Right lobe of liver (tissue), 6 donors: ENCODE data around the gene HPS4. TPM values are rescaled to one million over a fixed set of nuclear protein-coding genes. Genes with fewer than 3 reads are reported as not detected.

ENCODE experiments used
- ATAC-seq, 4 donors: fragments of 200-7000 bp; cut with Tn5 transposase; one replicate each; pipeline ENCODE4 v1.9.1; 2020; ENCODE audit warnings: mild to moderate bottlenecking in 4 of 4, moderate library complexity in 4 of 4
- DNase-seq, 3 donors: peaks; one replicate each; pipeline ENCODE4 v3.0.0-alpha.2; 2020
- H3K27ac ChIP-seq, 3 donors: fragments of 200-600 bp; one replicate each; pipeline ENCODE4 v1.8.0; 2022
- H3K27me3 ChIP-seq, 2 donors: fragments of 200-600 bp; one replicate each; pipeline ENCODE4 v1.8.0; 2022
- H3K36me3 ChIP-seq, 4 donors: fragments of 200-600 bp; sonication (generic) in 1 of 4; one replicate each; pipeline versions ENCODE4 v1.5.1 to v1.8.0; 2017 to 2022; ENCODE audit warnings: control low read depth in 1 of 4
- H3K4me1 ChIP-seq, 4 donors: fragments of 200-600 bp; sonication (generic) in 1 of 4; one replicate each; pipeline versions ENCODE4 v1.5.1 to v1.8.0; 2017 to 2022; ENCODE audit warnings: control low read depth in 1 of 4
- H3K4me3 ChIP-seq, 3 donors: fragments of 200-600 bp; one replicate each; pipeline ENCODE4 v1.8.0; 2022
- H3K9me3 ChIP-seq, 4 donors: fragments of 200-600 bp; sonication (generic) in 1 of 4; one replicate each; pipeline versions ENCODE4 v1.5.1 to v1.8.0; 2017 to 2022; ENCODE audit warnings: control low read depth in 1 of 4
- POLR2A ChIP-seq: fragments of 450-650 bp; IDR thresholded peaks from one replicate; pipeline ENCODE4 v1.6.1; 2017; ENCODE audit warnings: antibody characterized with exemption, mild to moderate bottlenecking
- WGBS: methylation state at CpG from one replicate; pipeline ENCODE4 v1.1.6; 2018; ENCODE audit warnings: low coverage, low lambda C conversion rate; ENCODE audit not compliant: insufficient coverage; ENCODE audit errors: missing lambda C conversion rate; 5-methylcytosine and 5-hydroxymethylcytosine counted together
- intact Hi-C, 2 donors: fragments of 100-400 bp; cut with DNase I; formaldehyde crosslinking; loops; one replicate each; pipeline versions ENCODE4 v1.11.2 to v1.14.1; 2022
- total RNA-seq, 6 experiments: library from RNA; depleted of rRNA in 2 of 6; stranded (reverse); fragments of >200 nt in 2 of 6; fragmentation: NEBNext Ultra II Directional in 3 of 6; extraction: Animal tissue kit (Norgen Biotek cat#: 25700) in 3 of 6; gene quantifications; one replicate each; pipeline versions ENCODE4 v1.1.0 to v1.2.4, GENCODE V29; 2016 to 2023
- TF ChIP-seq, protein P1 (sequence below), 4 donors: fragments of 200-600 bp in 3 of 4; fragments of 450-650 bp in 1 of 4; IDR thresholded peaks; one replicate each; pipeline versions ENCODE4 v1.5.1 to v1.8.0; 2016 to 2022; ENCODE audit warnings: antibody characterized with exemption in 4 of 4, mild to moderate bottlenecking in 2 of 4
- donor health status: DM: no; HTN: yes; CAD: no.
- donor health status: DM: no; HTN: no; CAD: no.
- donor health status: DM: no; HTN: no; CAD: no.
- donor health status: DM: no; HTN: yes; CAD: no.
- donor health status: DM: no; HTN: yes; CAD: no.

The HPS4 gene
- total RNA-seq, 6 experiments from 2014 or later = 10.7 to 13.8 (median 12.6) TPM

DNA sequence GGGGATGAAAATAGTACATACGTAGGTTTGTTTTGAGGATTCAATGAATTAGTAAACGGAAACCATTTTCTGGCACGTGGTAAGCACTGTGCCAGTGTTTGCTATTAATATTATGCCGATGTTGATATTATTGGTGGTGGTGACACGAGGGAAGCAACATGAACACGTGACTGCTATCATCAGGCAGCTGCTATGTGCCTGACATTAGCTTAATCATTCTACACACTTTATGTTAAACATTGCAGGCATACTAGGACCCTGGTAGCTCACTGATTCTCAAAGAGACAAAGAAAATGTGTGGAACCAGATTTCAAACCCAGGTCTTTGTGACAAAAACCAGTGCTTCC lies 750 bp upstream of the HPS4 start:
- DNase-seq = no peak
- Histone ChIP-seq H3K27ac (peak overlapping the region in 2 of 3 donors; percentile 96 to 97), H3K36me3 (peaks cover 0 to 20% (median 0%) of the 10 kb centered on the region in 4 donors), H3K9me3 (no peaks in the 10 kb centered on the region), H3K4me1 (peaks cover 0 to 27% (median 7%) of the 10 kb centered on the region in 4 donors), H3K4me3 (peak overlapping the region; percentile 96 to 99 (median 96)), H3K27me3 (no peaks in the 10 kb centered on the region)
- no peak for TF ChIP-seq POLR2A
- TF ChIP-seq, protein P1, sequence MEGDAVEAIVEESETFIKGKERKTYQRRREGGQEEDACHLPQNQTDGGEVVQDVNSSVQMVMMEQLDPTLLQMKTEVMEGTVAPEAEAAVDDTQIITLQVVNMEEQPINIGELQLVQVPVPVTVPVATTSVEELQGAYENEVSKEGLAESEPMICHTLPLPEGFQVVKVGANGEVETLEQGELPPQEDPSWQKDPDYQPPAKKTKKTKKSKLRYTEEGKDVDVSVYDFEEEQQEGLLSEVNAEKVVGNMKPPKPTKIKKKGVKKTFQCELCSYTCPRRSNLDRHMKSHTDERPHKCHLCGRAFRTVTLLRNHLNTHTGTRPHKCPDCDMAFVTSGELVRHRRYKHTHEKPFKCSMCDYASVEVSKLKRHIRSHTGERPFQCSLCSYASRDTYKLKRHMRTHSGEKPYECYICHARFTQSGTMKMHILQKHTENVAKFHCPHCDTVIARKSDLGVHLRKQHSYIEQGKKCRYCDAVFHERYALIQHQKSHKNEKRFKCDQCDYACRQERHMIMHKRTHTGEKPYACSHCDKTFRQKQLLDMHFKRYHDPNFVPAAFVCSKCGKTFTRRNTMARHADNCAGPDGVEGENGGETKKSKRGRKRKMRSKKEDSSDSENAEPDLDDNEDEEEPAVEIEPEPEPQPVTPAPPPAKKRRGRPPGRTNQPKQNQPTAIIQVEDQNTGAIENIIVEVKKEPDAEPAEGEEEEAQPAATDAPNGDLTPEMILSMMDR (IDR thresholded peaks at IDR 0.05) = no peak
- ATAC-seq = no peak
- intact Hi-C loops = no loop called here
- 6% methylated on average over 6 of the region's 6 CpGs for WGBS

- intact Hi-C loops = no loop called here
- 9% methylated on average over 7 of the region's 7 CpGs for WGBS
These were observed 542 bp downstream of the HPS4 start for GRCh38 chr22:26483043-26483438.

DNA sequence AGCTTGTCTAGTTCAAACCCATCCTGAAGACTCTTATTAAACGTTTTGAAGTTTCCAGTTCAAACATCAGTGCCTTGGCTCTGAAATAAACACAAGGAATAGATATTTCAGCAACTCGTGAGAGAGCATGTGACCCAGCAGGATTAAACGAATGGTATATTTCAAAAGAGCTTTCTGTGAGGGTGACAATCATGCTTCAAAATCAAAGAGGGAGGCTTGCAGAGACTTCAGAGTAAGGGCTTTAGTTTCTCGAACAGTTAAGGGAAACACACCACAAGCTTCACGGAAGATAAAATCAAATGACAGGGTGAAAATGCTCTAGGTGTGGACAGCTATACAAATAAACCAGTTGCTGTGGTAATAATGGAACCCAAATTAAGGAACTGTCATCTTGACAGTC lies 1.4 kb downstream of the HPS4 start:
- Histone ChIP-seq H3K27me3 (no peaks in the 10 kb centered on the region), H3K4me1 (peaks cover 0 to 34% (median 10%) of the 10 kb centered on the region in 4 donors), H3K36me3 (peaks cover 0 to 10% (median under 1%) of the 10 kb centered on the region in 4 donors), H3K9me3 (no peaks in the 10 kb centered on the region), H3K27ac (no peak overlapping the region), H3K4me3 (no peak overlapping the region)
- ATAC-seq (no peak), DNase-seq (no peak)
- intact Hi-C loops = no loop called here
- 36% methylated on average over 5 of the region's 5 CpGs for WGBS
- TF ChIP-seq, protein P1 (IDR thresholded peaks at IDR 0.05) = no peak
- no peak for TF ChIP-seq POLR2A

More at GRCh38 chr22:26483043-26483438, 542 bp downstream of the HPS4 start:
- TF ChIP-seq, protein P1 (IDR thresholded peaks at IDR 0.05) = no peak
- no peak for TF ChIP-seq POLR2A
- DNase-seq = no peak
- Histone ChIP-seq H3K36me3 (peaks cover 0 to 10% (median 0%) of the 10 kb centered on the region in 4 donors), H3K4me3 (peak overlapping the region; percentile 96 to 99 (median 96)), H3K27ac (peak overlapping the region; percentile 94 to 97 (median 96)), H3K27me3 (no peaks in the 10 kb centered on the region), H3K9me3 (no peaks in the 10 kb centered on the region), H3K4me1 (peaks cover 0 to 34% (median 10%) of the 10 kb centered on the region in 4 donors)
- ATAC-seq = peak in 2 of 4 donors; percentile 5 to 11

GRCh38 chr22:26481694-26482093 lies 1.9 kb downstream of the HPS4 start:
- intact Hi-C loops = no loop called here
- Histone ChIP-seq H3K27me3 (no peaks in the 10 kb centered on the region), H3K27ac (no peak overlapping the region), H3K9me3 (no peaks in the 10 kb centered on the region), H3K36me3 (peaks cover 0 to 13% (median 2%) of the 10 kb centered on the region in 4 donors), H3K4me3 (no peak overlapping the region), H3K4me1 (peaks cover 0 to 34% (median 10%) of the 10 kb centered on the region in 4 donors)
- WGBS = 70% methylated on average over 4 of the region's 4 CpGs
- no peak for DNase-seq
- no peak for ATAC-seq
- TF ChIP-seq POLR2A = no peak
- TF ChIP-seq, protein P1 (IDR thresholded peaks at IDR 0.05) = no peak
